Measurements from ENCODE around the gene PLEKHA6.
"Not testable (repeated sequence)": the region's sequence is repeated elsewhere in the genome, so short reads cannot be mapped to it uniquely, and the experiment has no call there.

PLEKHA6 gene

DNA sequence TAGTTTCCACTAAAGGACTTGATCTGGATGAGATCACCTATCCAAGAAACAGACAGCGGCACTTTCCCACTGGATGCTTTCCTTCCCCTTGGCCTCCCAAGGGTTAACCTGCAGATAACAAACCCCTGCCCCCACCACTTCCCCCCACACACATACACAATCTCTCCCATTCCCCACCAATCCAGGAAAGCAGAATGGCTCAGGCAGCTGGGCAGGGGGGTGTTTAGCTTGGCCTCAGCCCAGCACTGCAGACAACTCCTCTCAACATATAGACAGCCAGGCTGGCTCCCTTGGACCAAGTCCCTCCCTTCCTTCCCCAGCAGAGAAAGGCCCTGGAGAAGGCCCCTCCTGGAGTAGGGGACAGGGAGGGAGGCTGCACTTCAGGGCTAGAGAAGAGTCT lies 24.6 kb downstream of the PLEKHA6 start:
- DNase-seq: no peak

DNA sequence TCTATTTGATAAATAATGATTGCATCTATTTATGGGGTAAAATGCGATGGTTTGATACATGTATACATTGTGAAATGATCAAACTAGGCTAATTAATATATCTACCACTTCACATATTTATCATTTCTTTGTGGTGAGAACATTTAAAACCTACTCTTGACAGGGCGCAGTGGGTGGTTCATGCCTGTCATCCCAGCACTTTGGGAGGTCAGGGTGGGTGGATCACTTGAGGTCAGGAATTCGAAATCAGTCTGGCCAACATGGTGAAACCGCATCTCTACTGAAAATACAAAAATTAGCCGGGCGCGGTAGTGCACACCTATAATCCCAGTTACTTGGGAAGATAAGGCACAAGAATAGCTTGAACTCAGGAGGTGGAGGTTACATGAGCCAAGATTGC lies 25.3 kb downstream of the PLEKHA6 start:
- no peak for DNase-seq

GRCh38 chr1:204333427-204333826 lies 26.3 kb downstream of the PLEKHA6 start:
- DNase-seq: no peak

GRCh38 chr1:204331847-204332487 lies 27.8 kb downstream of the PLEKHA6 start:
- no peak for DNase-seq

DNA sequence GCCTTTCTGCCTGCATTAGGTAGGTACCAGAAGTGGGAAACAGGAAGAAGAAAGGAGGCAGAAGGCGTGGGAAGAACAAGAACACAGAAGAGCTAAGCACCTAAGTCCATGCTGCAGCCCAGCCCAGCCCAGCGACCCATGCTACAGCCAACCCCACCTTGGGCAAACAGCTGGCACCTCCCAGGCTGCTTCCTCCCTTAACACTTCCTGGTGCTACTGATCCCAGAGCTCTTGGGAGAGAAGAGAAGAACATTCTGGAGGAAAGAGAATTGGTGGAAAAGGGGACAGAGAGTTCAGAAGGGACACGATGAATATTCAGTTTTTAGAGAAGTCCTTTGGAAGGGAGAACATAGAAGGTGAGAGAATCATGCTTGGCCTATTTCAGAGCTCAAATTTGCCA lies 28.5 kb downstream of the PLEKHA6 start:
- DNase-seq: no peak

DNA sequence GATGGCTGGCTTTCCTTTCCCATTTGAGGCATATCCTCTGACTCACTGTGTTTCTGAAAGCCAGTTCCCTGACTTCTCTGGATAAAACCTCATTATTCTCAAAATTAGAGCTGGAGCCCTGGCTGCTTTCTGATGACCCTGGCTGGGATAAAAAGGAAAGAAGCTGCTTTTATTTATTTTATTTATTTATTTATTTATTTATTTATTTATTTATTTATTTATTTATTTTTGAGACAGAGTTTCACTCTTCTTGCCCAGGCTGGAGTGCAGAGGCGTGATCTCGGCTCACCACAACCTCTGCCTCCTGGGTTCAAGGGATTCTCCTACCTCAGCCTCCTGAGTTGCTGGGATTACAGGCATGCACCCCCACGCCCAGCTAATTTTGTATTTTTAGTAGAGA lies 31.9 kb downstream of the PLEKHA6 start:
- not testable (repeated sequence) for DNase-seq

DNA sequence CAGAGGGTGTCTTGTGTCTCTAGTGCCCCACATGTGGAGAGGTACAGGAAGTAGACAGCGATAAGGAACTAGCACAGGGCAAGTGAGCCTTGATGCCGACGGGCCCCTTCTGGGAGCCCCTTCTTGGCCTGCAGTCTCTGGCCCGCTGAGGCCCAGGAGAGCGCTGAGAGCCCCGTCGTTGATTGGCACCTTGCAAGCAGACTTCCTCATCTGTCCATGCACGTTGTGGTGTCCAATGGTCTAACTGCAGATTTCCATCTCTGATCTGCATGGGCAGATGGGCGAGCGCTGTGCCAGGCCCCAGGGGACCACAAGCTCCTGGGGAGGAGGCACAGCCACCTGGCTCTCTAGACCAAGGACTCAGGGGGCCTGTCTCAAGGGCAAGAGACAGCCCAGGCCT lies 32.4 kb downstream of the PLEKHA6 start:
- no peak for DNase-seq

- DNase-seq: no peak
Measured at GRCh38 chr1:204326771-204327300, 32.9 kb downstream of the PLEKHA6 start.

- no peak for DNase-seq
Measured at GRCh38 chr1:204325944-204326343, 33.8 kb downstream of the PLEKHA6 start.

- DNase-seq: no peak
Measured at GRCh38 chr1:204323887-204324286, 35.8 kb downstream of the PLEKHA6 start.

DNA sequence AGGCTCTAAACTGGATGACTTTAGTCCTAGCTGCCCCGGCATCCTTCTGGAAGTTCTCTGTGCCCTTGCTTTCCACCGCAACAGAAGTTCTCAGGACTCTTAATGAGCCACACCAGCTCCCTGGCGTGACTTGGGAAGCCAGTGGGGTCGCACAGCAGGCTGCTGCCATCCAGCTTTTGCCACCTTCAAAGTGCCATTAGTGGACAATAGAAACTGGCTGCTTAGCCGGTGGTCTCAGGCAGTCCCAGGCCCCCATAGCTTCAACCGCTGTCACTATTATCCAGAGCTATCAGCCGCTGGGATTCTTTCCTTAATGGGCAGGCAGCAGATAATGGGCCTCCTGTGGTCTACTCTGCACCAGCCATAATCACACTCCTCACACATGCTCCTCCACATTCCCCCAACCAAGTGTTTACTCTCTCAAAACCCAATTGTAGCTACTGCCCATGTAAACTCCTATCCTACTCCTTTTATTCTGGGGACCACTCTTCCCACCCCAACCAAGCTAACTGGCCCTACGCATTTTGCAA lies 37.3 kb downstream of the PLEKHA6 start:
- DNase-seq: no peak

DNA sequence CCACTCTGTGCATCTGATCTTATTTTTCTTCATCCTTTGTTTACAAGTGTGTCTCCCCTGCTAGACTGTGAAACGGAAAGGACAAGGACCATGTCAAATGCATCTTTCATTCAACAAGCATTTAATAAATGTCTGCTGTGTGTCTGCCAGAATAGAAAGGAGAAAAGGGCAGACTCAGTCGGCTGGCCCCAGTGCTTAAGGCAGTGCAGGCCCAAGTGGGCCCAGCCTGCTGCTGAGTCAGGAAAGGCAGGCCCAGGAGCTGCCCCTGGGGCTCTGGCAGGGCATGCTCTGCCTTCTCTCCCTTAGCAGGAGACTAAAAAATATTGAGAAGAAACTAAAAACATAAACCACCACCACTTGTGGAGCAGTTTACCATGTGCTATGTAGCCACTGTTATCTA lies 38.1 kb downstream of the PLEKHA6 start:
- DNase-seq: no peak

GRCh38 chr1:204321051-204321450 lies 38.7 kb downstream of the PLEKHA6 start:
- DNase-seq: no peak

- DNase-seq: no peak
Measured at GRCh38 chr1:204320382-204320804, 39.3 kb downstream of the PLEKHA6 start.

DNA sequence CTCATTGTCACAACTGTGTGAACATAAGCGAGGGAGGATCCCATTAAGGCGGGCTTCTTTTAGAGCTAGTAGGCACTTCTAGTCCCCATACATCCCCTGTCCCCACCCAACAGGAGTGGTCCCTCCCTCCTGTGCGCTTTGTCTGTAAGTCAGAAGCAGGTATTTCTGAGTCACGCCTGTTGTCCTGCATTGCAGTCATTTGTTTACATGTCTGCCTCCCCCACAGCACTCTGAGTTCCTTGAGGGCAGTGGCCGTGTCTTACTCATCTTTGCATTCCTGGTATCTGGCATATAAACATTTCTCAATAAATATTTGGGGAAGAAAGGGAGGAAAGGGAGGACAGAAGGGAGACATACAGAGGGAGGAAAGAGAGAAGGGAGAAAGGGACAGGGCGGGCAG lies 40.3 kb downstream of the PLEKHA6 start:
- no peak for DNase-seq

GRCh38 chr1:204319027-204319426 lies 40.7 kb downstream of the PLEKHA6 start:
- DNase-seq: no peak

- no peak for DNase-seq
Measured at GRCh38 chr1:204318324-204318723, 41.4 kb downstream of the PLEKHA6 start.

DNA sequence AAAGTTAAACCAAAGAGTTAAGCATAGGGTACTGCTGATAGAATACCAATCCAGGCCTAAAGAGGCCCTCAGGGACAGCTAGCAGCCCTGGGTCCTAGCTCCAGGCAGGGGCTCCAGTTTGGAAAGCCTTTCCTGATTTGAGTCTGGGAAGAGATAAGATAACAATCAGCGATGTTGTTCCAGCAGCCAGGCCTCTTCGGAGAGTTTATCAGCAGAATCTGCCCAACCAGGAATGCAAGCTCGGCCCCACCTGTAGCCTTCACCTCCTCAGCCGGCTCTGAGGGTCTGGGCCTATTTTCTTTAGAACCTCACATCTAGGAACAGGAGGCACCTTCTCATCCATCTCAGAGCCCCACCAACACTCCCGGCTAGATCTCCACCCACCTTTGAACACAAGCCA lies 42.6 kb downstream of the PLEKHA6 start:
- no peak for DNase-seq

DNA sequence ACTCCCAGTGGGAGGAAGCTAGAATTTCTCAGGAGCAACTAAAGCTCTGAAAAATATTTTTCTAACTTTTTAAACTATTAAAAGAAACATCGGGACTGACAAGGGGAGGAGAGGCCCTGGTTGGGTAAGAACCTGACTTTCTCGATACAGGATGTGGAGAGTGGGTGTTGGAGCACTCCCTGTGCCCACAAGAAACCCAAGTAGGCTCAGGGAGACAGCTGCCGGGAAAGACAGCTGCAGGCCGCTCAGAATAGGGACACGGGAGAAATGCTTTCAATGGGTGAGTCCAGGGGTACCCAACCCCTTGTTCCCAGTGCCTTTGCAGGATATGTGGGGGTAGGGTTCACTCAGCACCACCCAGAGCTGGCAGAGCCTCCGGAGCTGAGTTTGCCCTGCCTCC lies 43.6 kb downstream of the PLEKHA6 start:
- no peak for DNase-seq

- no peak for DNase-seq
Measured at GRCh38 chr1:204314893-204315658, 44.7 kb downstream of the PLEKHA6 start.

GRCh38 chr1:204314171-204314892 lies 45.4 kb downstream of the PLEKHA6 start:
- no peak for DNase-seq

GRCh38 chr1:204313675-204314074 lies 46.1 kb downstream of the PLEKHA6 start:
- no peak for DNase-seq

GRCh38 chr1:204310970-204311369 lies 48.8 kb downstream of the PLEKHA6 start:
- not testable (repeated sequence) for DNase-seq

All from CD4-positive, alpha-beta T cell treated with Interferon alpha-2 for 1 hour (primary cell).